Mesothelial cell of epicardium (in vitro differentiated cells): ENCODE measurements around the gene HCN2. TPM values are rescaled to one million over a fixed set of nuclear protein-coding genes. Genes with fewer than 3 reads are reported as not detected.

ENCODE experiments used
- DNase-seq, 2 experiments: peaks; one replicate each; pipeline ENCODE4 v3.0.0; 2021; ENCODE audit warnings: low spot score in 2 of 2; ENCODE audit not compliant: unreplicated experiment in 2 of 2
- H3K27ac Mint-ChIP-seq: 2 replicates; pipeline ENCODE4 v1.8.0; 2021; ENCODE audit warnings: mixed read lengths
- H3K27me3 Mint-ChIP-seq: 2 replicates; pipeline ENCODE4 v1.8.0; 2021; ENCODE audit warnings: low read depth, mixed read lengths
- H3K36me3 Mint-ChIP-seq: 2 replicates; pipeline ENCODE4 v1.8.0; 2021; ENCODE audit warnings: mixed read lengths
- H3K4me1 Mint-ChIP-seq: 2 replicates; pipeline ENCODE4 v1.8.0; 2021; ENCODE audit warnings: mixed read lengths
- H3K4me3 Mint-ChIP-seq: 2 replicates; pipeline ENCODE4 v1.8.0; 2021; ENCODE audit warnings: mild to moderate bottlenecking, moderate library complexity, mixed read lengths
- H3K9me3 Mint-ChIP-seq: 2 replicates; pipeline ENCODE4 v1.8.0; 2021; ENCODE audit warnings: mixed read lengths
- CTCF ChIP-seq: fragments of 200-600 bp; sonication (generic); IDR thresholded peaks from one replicate; pipeline ENCODE4 v1.5.0; 2021; ENCODE audit warnings: antibody characterized with exemption; ENCODE audit not compliant: unreplicated experiment
- total RNA-seq: library from RNA; stranded (reverse); gene quantifications from 3 replicates; pipeline ENCODE4 v1.2.1, GENCODE V29; 2021

Gene HCN2
- total RNA-seq, 1 donor from 2014 or later: 1.5 TPM

- Mint-ChIP-seq H3K4me3 (no peak overlapping the region), H3K27me3 (peaks cover 2% of the 10 kb centered on the region), H3K36me3 (peaks cover 9% of the 10 kb centered on the region), H3K4me1 (peaks cover 1% of the 10 kb centered on the region), H3K9me3 (no peaks in the 10 kb centered on the region), H3K27ac (no peak overlapping the region)
- no peak for DNase-seq
- TF ChIP-seq CTCF: no peak
Measured at GRCh38 chr19:644363-644762, 54.7 kb downstream of the HCN2 start.

GRCh38 chr19:644789-645188 is 55.1 kb downstream of the HCN2 start:
- no peak for TF ChIP-seq CTCF
- H3K4me3 Mint-ChIP-seq: no peak overlapping the region
- H3K4me1 Mint-ChIP-seq: no peaks in the 10 kb centered on the region
- no peak for DNase-seq
- no peaks in the 10 kb centered on the region for H3K9me3 Mint-ChIP-seq
- H3K27me3 Mint-ChIP-seq: no peaks in the 10 kb centered on the region
- peaks cover 9% of the 10 kb centered on the region for H3K36me3 Mint-ChIP-seq
- no peak overlapping the region for H3K27ac Mint-ChIP-seq

GRCh38 chr19:645912-646778 is 56.5 kb downstream of the HCN2 start:
- no peak for TF ChIP-seq CTCF
- Mint-ChIP-seq H3K9me3 (no peaks in the 10 kb centered on the region), H3K4me1 (no peaks in the 10 kb centered on the region), H3K4me3 (no peak overlapping the region), H3K27ac (peak overlapping the region; percentile 14), H3K36me3 (peaks cover 9% of the 10 kb centered on the region), H3K27me3 (no peaks in the 10 kb centered on the region)
- no peak for DNase-seq

- Mint-ChIP-seq H3K4me3 (no peak overlapping the region), H3K36me3 (peaks cover 9% of the 10 kb centered on the region), H3K9me3 (no peaks in the 10 kb centered on the region), H3K27ac (no peak overlapping the region), H3K27me3 (no peaks in the 10 kb centered on the region), H3K4me1 (no peaks in the 10 kb centered on the region)
- TF ChIP-seq CTCF: no peak
- DNase-seq: no peak
Measured at GRCh38 chr19:646779-647565, 57.3 kb downstream of the HCN2 start.

GRCh38 chr19:647566-648284 is 58.0 kb downstream of the HCN2 start:
- DNase-seq: no peak
- H3K9me3 Mint-ChIP-seq: no peaks in the 10 kb centered on the region
- H3K4me1 Mint-ChIP-seq: no peaks in the 10 kb centered on the region
- no peak overlapping the region for H3K27ac Mint-ChIP-seq
- H3K27me3 Mint-ChIP-seq: no peaks in the 10 kb centered on the region
- TF ChIP-seq CTCF: no peak
- H3K4me3 Mint-ChIP-seq: no peak overlapping the region
- H3K36me3 Mint-ChIP-seq: peaks cover 9% of the 10 kb centered on the region
